ENCODE data around the gene PRG2.
"Not testable (repeated sequence)": the region's sequence is repeated elsewhere in the genome, so short reads cannot be mapped to it uniquely, and the experiment has no call there.

PRG2 gene

GRCh38 chr11:57405271-57405860 lies 14.9 kb upstream of the PRG2 start:
- no peak for DNase-seq (ENCODE audit: low read depth in 2 of 2)
- H3K4me3 ChIP-seq (replicated peaks in 1 of 2; ENCODE audit: low read depth in 2 of 2, low read length in 2 of 2), result no peak overlapping the region
- TF ChIP-seq CTCF (IDR thresholded peaks at IDR 0.05; ENCODE audit: low read depth, low read length), result no peak

- TF ChIP-seq CTCF (IDR thresholded peaks at IDR 0.05; ENCODE audit: low read depth, low read length), result no peak
- no peak overlapping the region for H3K4me3 ChIP-seq (replicated peaks in 1 of 2; ENCODE audit: low read depth in 2 of 2, low read length in 2 of 2)
Observed at GRCh38 chr11:57403802-57404147, 13.3 kb upstream of the PRG2 start.

GRCh38 chr11:57403003-57403801 lies 12.8 kb upstream of the PRG2 start:
- not testable (repeated sequence) for H3K4me3 ChIP-seq (replicated peaks in 1 of 2; ENCODE audit: low read depth in 2 of 2, low read length in 2 of 2); DNase-seq (ENCODE audit: low read depth in 2 of 2)

More at GRCh38 chr11:57403802-57404147, 13.3 kb upstream of the PRG2 start:
- no peak for DNase-seq (ENCODE audit: low read depth in 2 of 2)

- DNase-seq (ENCODE audit: low read depth in 2 of 2), result no peak
- no peak for TF ChIP-seq CTCF (IDR thresholded peaks at IDR 0.05; ENCODE audit: low read depth, low read length)
- no peak overlapping the region for H3K4me3 ChIP-seq (replicated peaks in 1 of 2; ENCODE audit: low read depth in 2 of 2, low read length in 2 of 2)
Observed at GRCh38 chr11:57402188-57403002, 11.9 kb upstream of the PRG2 start.

GRCh38 chr11:57399972-57400578 lies 9.6 kb upstream of the PRG2 start:
- DNase-seq (ENCODE audit: low read depth in 2 of 2), result no peak
- TF ChIP-seq CTCF (IDR thresholded peaks at IDR 0.05; ENCODE audit: low read depth, low read length), result no peak
- no peak overlapping the region for H3K4me3 ChIP-seq (replicated peaks in 1 of 2; ENCODE audit: low read depth in 2 of 2, low read length in 2 of 2)

GRCh38 chr11:57399221-57399620 lies 8.8 kb upstream of the PRG2 start:
- no peak overlapping the region for H3K4me3 ChIP-seq (replicated peaks in 1 of 2; ENCODE audit: low read depth in 2 of 2, low read length in 2 of 2)
- DNase-seq (ENCODE audit: low read depth in 2 of 2), result no peak
- TF ChIP-seq CTCF (IDR thresholded peaks at IDR 0.05; ENCODE audit: low read depth, low read length), result no peak

Data from cardiac fibroblast (primary cell).